Keratinocyte (primary cell): ENCODE measurements around the gene CLDN22.

Experiments
- CTCF ChIP-seq, 3 experiments: IDR thresholded peaks in 1 of 3; conservative IDR thresholded peaks in 1 of 3; optimal IDR thresholded peaks in 1 of 3; 2 replicates in 2 of 3; 3 replicates in 1 of 3; pipeline versions ENCODE3 to v1.5.1; 2011; ENCODE audit warnings: low read length in 3 of 3, mild to moderate bottlenecking in 3 of 3, moderate library complexity in 2 of 3, control low read depth in 1 of 3, inconsistent platforms in 1 of 3; ENCODE audit not compliant: insufficient read depth in 2 of 3; ENCODE audit errors: extremely low read depth in 1 of 3
- EZH2 ChIP-seq: IDR thresholded peaks from one replicate; pipeline ENCODE4 v1.6.1; 2012; ENCODE audit warnings: inconsistent platforms, mild to moderate bottlenecking, low read length, moderate library complexity

GRCh38 chr4:183366206-183366835 lies 46.2 kb upstream of the CLDN22 start:
- TF ChIP-seq CTCF (optimal IDR thresholded peaks at IDR 0.05 in 1 of 3, IDR thresholded peaks at IDR 0.05 in 1 of 3, conservative IDR thresholded peaks at IDR 0.05 in 1 of 3; ENCODE audit: extremely low read depth in 1 of 3, insufficient read depth in 2 of 3, low read length in 3 of 3), result no peak
- no peak for TF ChIP-seq EZH2
